Breast epithelium (tissue), 3 donors: ENCODE data around the gene TFCP2.

Experiments
- POLR2A ChIP-seq: fragments of 450-650 bp; IDR thresholded peaks from one replicate; pipeline ENCODE4 v1.6.1; 2016; ENCODE audit warnings: antibody characterized with exemption, mild to moderate bottlenecking, moderate library complexity
- TF ChIP-seq, protein P1 (sequence below), 3 donors: fragments of 450-650 bp; IDR thresholded peaks; one replicate each; pipeline ENCODE4 v1.5.1; 2016 to 2017; ENCODE audit warnings: antibody characterized with exemption in 3 of 3, mild to moderate bottlenecking in 3 of 3, moderate library complexity in 3 of 3

DNA sequence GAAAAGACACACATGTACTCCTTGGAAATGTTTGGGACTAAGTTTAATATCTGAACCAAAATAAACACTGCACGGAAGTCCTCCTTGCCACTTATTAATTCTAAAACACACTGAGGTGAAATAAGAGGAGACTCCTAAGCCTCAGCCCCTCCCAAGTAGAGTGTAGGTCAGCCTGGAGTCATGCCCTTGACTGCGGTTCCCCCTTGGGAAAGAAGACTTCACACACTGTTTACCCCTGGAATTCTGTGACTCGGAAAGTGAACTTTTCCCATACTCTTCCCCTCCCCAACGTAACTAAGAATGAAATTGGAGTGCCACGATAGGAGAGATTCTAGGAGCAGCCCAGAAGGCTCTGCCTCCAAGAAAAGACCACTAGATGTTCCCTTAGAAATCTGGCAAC lies 8.6 kb upstream of the TFCP2 start:
- TF ChIP-seq, protein P1, sequence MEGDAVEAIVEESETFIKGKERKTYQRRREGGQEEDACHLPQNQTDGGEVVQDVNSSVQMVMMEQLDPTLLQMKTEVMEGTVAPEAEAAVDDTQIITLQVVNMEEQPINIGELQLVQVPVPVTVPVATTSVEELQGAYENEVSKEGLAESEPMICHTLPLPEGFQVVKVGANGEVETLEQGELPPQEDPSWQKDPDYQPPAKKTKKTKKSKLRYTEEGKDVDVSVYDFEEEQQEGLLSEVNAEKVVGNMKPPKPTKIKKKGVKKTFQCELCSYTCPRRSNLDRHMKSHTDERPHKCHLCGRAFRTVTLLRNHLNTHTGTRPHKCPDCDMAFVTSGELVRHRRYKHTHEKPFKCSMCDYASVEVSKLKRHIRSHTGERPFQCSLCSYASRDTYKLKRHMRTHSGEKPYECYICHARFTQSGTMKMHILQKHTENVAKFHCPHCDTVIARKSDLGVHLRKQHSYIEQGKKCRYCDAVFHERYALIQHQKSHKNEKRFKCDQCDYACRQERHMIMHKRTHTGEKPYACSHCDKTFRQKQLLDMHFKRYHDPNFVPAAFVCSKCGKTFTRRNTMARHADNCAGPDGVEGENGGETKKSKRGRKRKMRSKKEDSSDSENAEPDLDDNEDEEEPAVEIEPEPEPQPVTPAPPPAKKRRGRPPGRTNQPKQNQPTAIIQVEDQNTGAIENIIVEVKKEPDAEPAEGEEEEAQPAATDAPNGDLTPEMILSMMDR (IDR thresholded peaks at IDR 0.05): no peak
- no peak for TF ChIP-seq POLR2A
